Liver (tissue), 9 donors: ENCODE results near the gene SH2B3. TPM values are rescaled to one million over a fixed set of nuclear protein-coding genes. Genes with fewer than 3 reads are reported as not detected.

ENCODE experiments used
- DNase-seq: peaks from one replicate; pipeline ENCODE4 v3.0.0-alpha.2; 2017; ENCODE audit warnings: low spot score
- H3K27ac ChIP-seq, 2 donors: one replicate each; pipeline ENCODE4 v1.7.0; 2013; ENCODE audit warnings: inconsistent platforms in 2 of 2, low read length in 2 of 2, control low read depth in 1 of 2, low read depth in 1 of 2, mild to moderate bottlenecking in 1 of 2
- H3K27me3 ChIP-seq, 4 donors: one replicate each; pipeline versions ENCODE4 v1.6.1 to v1.7.0; 2013; ENCODE audit warnings: low read length in 3 of 4, inconsistent platforms in 1 of 4, mild to moderate bottlenecking in 1 of 4, moderate library complexity in 1 of 4; ENCODE audit not compliant: control insufficient read depth in 4 of 4, insufficient read depth in 4 of 4
- H3K36me3 ChIP-seq, 4 donors: one replicate each; pipeline versions ENCODE4 v1.6.1 to v1.7.0; 2013; ENCODE audit warnings: low read length in 3 of 4, mild to moderate bottlenecking in 3 of 4, low read depth in 1 of 4, moderate library complexity in 1 of 4; ENCODE audit not compliant: control insufficient read depth in 4 of 4, insufficient read depth in 3 of 4
- H3K4me1 ChIP-seq, 4 donors: one replicate each; pipeline versions ENCODE4 v1.6.1 to v1.7.0; 2013; ENCODE audit warnings: low read length in 3 of 4, mild to moderate bottlenecking in 3 of 4, moderate library complexity in 1 of 4; ENCODE audit not compliant: control insufficient read depth in 4 of 4, insufficient read depth in 4 of 4
- H3K4me3 ChIP-seq, 3 donors: one replicate each; pipeline versions ENCODE4 v1.6.1 to v1.7.0; 2013; ENCODE audit warnings: low read length in 3 of 3, control low read depth in 1 of 3, low read depth in 1 of 3, mild to moderate bottlenecking in 1 of 3
- H3K9ac ChIP-seq, 2 donors: one replicate each; pipeline ENCODE4 v1.7.0; 2013; ENCODE audit warnings: low read length in 2 of 2, mild to moderate bottlenecking in 2 of 2, moderate library complexity in 2 of 2, control low read depth in 1 of 2, low read depth in 1 of 2
- H3K9me3 ChIP-seq, 4 donors: one replicate each; pipeline versions ENCODE4 v1.6.1 to v1.7.0; 2013; ENCODE audit warnings: low read length in 3 of 4; ENCODE audit not compliant: control insufficient read depth in 4 of 4
- ATF3 ChIP-seq: IDR thresholded peaks from 2 replicates; pipeline ENCODE4 v1.6.1; 2016; ENCODE audit warnings: antibody characterized with exemption
- CTCF ChIP-seq: fragments of 150-350 bp; IDR thresholded peaks from 2 replicates; pipeline ENCODE4 v1.5.1; 2017; ENCODE audit warnings: improper control_type of control experiment, low read depth, low read length; ENCODE audit not compliant: missing input control
- EGR1 ChIP-seq, 2 donors: IDR thresholded peaks; 2 replicates each; pipeline ENCODE4 v1.6.1; 2016 to 2018; ENCODE audit warnings: antibody characterized with exemption in 2 of 2, low read depth in 2 of 2
- FOXA1 ChIP-seq: IDR thresholded peaks from 2 replicates; pipeline ENCODE4 v1.6.1; 2016; ENCODE audit warnings: antibody characterized with exemption
- FOXA2 ChIP-seq: IDR thresholded peaks from 2 replicates; pipeline ENCODE4 v1.6.1; 2016; ENCODE audit warnings: antibody characterized with exemption
- GABPA ChIP-seq, 2 donors: IDR thresholded peaks in 1 of 2; conservative IDR thresholded peaks in 1 of 2; 2 replicates each; pipeline ENCODE4 v1.6.1; 2016; ENCODE audit warnings: antibody characterized with exemption in 2 of 2, mild to moderate bottlenecking in 1 of 2, moderate library complexity in 1 of 2
- HNF4A ChIP-seq, 2 donors: conservative IDR thresholded peaks; 2 replicates each; pipeline ENCODE4 v1.6.1; 2016; ENCODE audit warnings: antibody characterized with exemption in 2 of 2, mild to moderate bottlenecking in 2 of 2
- HNF4G ChIP-seq: IDR thresholded peaks from 2 replicates; pipeline ENCODE4 v1.6.1; 2016; ENCODE audit warnings: antibody characterized with exemption
- JUND ChIP-seq, 2 donors: IDR thresholded peaks; 2 replicates each; pipeline ENCODE4 v1.6.1; 2016; ENCODE audit warnings: antibody characterized with exemption in 2 of 2
- MAX ChIP-seq: IDR thresholded peaks from 2 replicates; pipeline ENCODE4 v1.6.1; 2016; ENCODE audit warnings: antibody characterized with exemption
- NR2F2 ChIP-seq: IDR thresholded peaks from 2 replicates; pipeline ENCODE4 v1.6.1; 2016; ENCODE audit warnings: antibody characterized with exemption
- RAD21 ChIP-seq, 2 donors: IDR thresholded peaks; 2 replicates each; pipeline ENCODE4 v1.6.1; 2016; ENCODE audit warnings: antibody characterized with exemption in 2 of 2, mild to moderate bottlenecking in 2 of 2
- REST ChIP-seq: IDR thresholded peaks from 2 replicates; pipeline ENCODE4 v1.6.1; 2016; ENCODE audit warnings: antibody characterized with exemption, mild to moderate bottlenecking
- RXRA ChIP-seq, 2 donors: IDR thresholded peaks; 2 replicates each; pipeline ENCODE4 v1.6.1; 2017 to 2018; ENCODE audit warnings: antibody characterized with exemption in 2 of 2, mild to moderate bottlenecking in 1 of 2
- SP1 ChIP-seq: IDR thresholded peaks from 2 replicates; pipeline ENCODE4 v1.6.1; 2018; ENCODE audit warnings: antibody characterized with exemption, mild to moderate bottlenecking
- TAF1 ChIP-seq: conservative IDR thresholded peaks from 2 replicates; pipeline ENCODE4 v1.6.1; 2016; ENCODE audit warnings: antibody characterized with exemption, mild to moderate bottlenecking
- YY1 ChIP-seq: IDR thresholded peaks from 2 replicates; pipeline ENCODE4 v1.6.1; 2016; ENCODE audit warnings: antibody characterized with exemption, mild to moderate bottlenecking
- ZBTB33 ChIP-seq: IDR thresholded peaks from 2 replicates; pipeline ENCODE4 v1.6.1; 2016; ENCODE audit warnings: antibody characterized with exemption
- WGBS: extraction: QIAGEN DNeasy Blood & Tissue Kit; methylation state at CpG from one replicate; pipeline ENCODE4 v1.1.7; 2013; 5-methylcytosine and 5-hydroxymethylcytosine counted together
- polyA plus RNA-seq, 2 donors: library from polyadenylated mRNA; stranded (reverse) in 1 of 2; unstranded in 1 of 2; fragments of 200-250 nt in 1 of 2; fragments of >200 nt in 1 of 2; fragmentation: Nextera tagmentation in 1 of 2; extraction: Ambion mirVana in 1 of 2; gene quantifications; one replicate each; pipeline versions ENCODE4 v1.2.1 to v1.2.3, GENCODE V29; 2013 to 2015
- total RNA-seq, 2 donors: library from RNA; depleted of rRNA; stranded (reverse); fragments of >200 nt; gene quantifications; one replicate each; pipeline ENCODE4 v1.2.3, GENCODE V29; 2014
- donor health status: healthy.
- donor health status: healthy.
- donor health status: healthy.
- donor health status: healthy.
- donor health status: healthy.

SH2B3 gene
- total and polyA plus RNA-seq, 4 donors: 4.4 to 18.7 (median 8.8) TPM

GRCh38 chr12:111404362-111405148 is 1.2 kb upstream of the SH2B3 start:
- Histone ChIP-seq H3K4me3 (peak overlapping the region in 1 of 3 donors; percentile 85), H3K27ac (peak overlapping the region; percentile 82 to 85), H3K4me1 (peaks cover 14 to 42% (median 29%) of the 10 kb centered on the region in 4 donors), H3K9ac (peak overlapping the region; percentile 14 to 29), H3K9me3 (no peaks in the 10 kb centered on the region), H3K36me3 (no peaks in the 10 kb centered on the region), H3K27me3 (no peaks in the 10 kb centered on the region)
- TF ChIP-seq SP1: peak; percentile 42
- no peak for TF ChIP-seq HNF4G
- peak; percentile 36 for TF ChIP-seq NR2F2
- no peak for TF ChIP-seq CTCF
- peak in 1 of 2 donors; percentile 20 for TF ChIP-seq RXRA (IDR thresholded peaks at IDR 0.05)
- 48% methylated on average over 21 of the region's 21 CpGs for WGBS
- DNase-seq: peak; percentile 55

GRCh38 chr12:111405149-111405858 is 419 bp upstream of the SH2B3 start:
- H3K4me1 ChIP-seq: peaks cover 17 to 48% (median 34%) of the 10 kb centered on the region in 4 donors

More at GRCh38 chr12:111405149-111405858, 419 bp upstream of the SH2B3 start:
- DNase-seq: peak; percentile 100
- 5% methylated on average over 59 of the region's 59 CpGs for WGBS
- TF ChIP-seq REST (peak; percentile 48), HNF4A (conservative IDR thresholded peaks at IDR 0.05) (peak in 1 of 2 donors; percentile 41), FOXA2 (no peak), SP1 (peak; percentile 88), FOXA1 (no peak), RAD21 (IDR thresholded peaks at IDR 0.05) (peak in 1 of 2 donors; percentile 55), HNF4G (no peak), JUND (IDR thresholded peaks at IDR 0.05) (no peak), MAX (peak; percentile 45), ATF3 (peak; percentile 83), TAF1 (no peak), EGR1 (IDR thresholded peaks at IDR 0.05; ENCODE audit: low read depth in 2 of 2) (no peak), CTCF (peak; percentile 67), ZBTB33 (no peak), RXRA (IDR thresholded peaks at IDR 0.05) (peak in 1 of 2 donors; percentile 61), YY1 (no peak), NR2F2 (peak; percentile 66), GABPA (IDR thresholded peaks at IDR 0.05 in 1 of 2, conservative IDR thresholded peaks at IDR 0.05 in 1 of 2) (no peak)
- Histone ChIP-seq H3K27me3 (no peaks in the 10 kb centered on the region), H3K27ac (peak overlapping the region; percentile 82 to 85), H3K9me3 (no peaks in the 10 kb centered on the region), H3K4me3 (peak overlapping the region in 2 of 3 donors; percentile 37 to 85), H3K36me3 (no peaks in the 10 kb centered on the region), H3K9ac (no peak overlapping the region)
